A549 (cell line): Measurements from ENCODE around the gene FAM204A. TPM values are rescaled to one million over a fixed set of nuclear protein-coding genes. Genes with fewer than 3 reads are reported as not detected.
A peak's percentile ranks its signal among the peaks of the same experiment; 100 is the strongest.

Experiments
- ATAC-seq, 2 experiments: fragments of 200-7000 bp in 1 of 2; fragments of >200 bp in 1 of 2; cut with Nextera tagmentation in 1 of 2; cut with Tn5 transposase in 1 of 2; 3 replicates each; pipeline versions ENCODE4 v1.8.0 to v1.9.1; 2018 to 2020; ENCODE audit warnings: mild to moderate bottlenecking in 1 of 2, moderate library complexity in 1 of 2
- CTCF ChIA-PET: fragments of 300-600 bp; sonication (Branson Sonifier 250); formaldehyde crosslinking; extraction: SDS; loops from one replicate; lab custom pipeline; 2021; ENCODE audit warnings: antibody characterized with exemption, inconsistent platforms; lab: Yijun Ruan, JAX
- POLR2A ChIA-PET: fragments of 350-600 bp; formaldehyde crosslinking; extraction: SDS; loops from one replicate; lab custom pipeline; 2021; ENCODE audit warnings: antibody characterized with exemption, inconsistent platforms; lab: Yijun Ruan, JAX
- DNase-seq, 2 experiments: peaks; one replicate each; pipeline versions ENCODE4 v3.0.0 to v3.0.0-alpha.2; 2011 to 2016; ENCODE audit warnings: low read depth in 1 of 2, low spot score in 1 of 2
- FAIRE-seq: peaks from 2 replicates; lab custom pipeline; 2011; peaks lifted over from hg19 to GRCh38; lab: Jason Lieb, UNC
- H3K27ac ChIP-seq, 2 experiments: fragments of >200 bp; sonication (Bioruptor Twin); formaldehyde crosslinking; 3 replicates each; pipeline ENCODE4 v1.5.1; 2016 to 2017
- H3K4me1 ChIP-seq: fragments of >200 bp; sonication (Bioruptor Twin); formaldehyde crosslinking; 3 replicates; pipeline ENCODE4 v1.6.1; 2016
- H3K4me2 ChIP-seq: fragments of >200 bp; sonication (Bioruptor Twin); formaldehyde crosslinking; 3 replicates; pipeline ENCODE4 v1.6.1; 2016
- H3K4me3 ChIP-seq: fragments of >200 bp; sonication (Bioruptor Twin); formaldehyde crosslinking; 3 replicates; pipeline ENCODE4 v1.5.1; 2016
- H3K9me3 ChIP-seq: fragments of >200 bp; sonication (Bioruptor Twin); formaldehyde crosslinking; 3 replicates; pipeline ENCODE4 v1.6.1; 2016
- BHLHE40 ChIP-seq: IDR thresholded peaks from 2 replicates; pipeline ENCODE4 v1.6.1; 2012; ENCODE audit warnings: low read depth, low read length, inconsistent platforms
- CBX2 ChIP-seq: fragments of 200-600 bp; sonication (generic); IDR thresholded peaks from 2 replicates; pipeline ENCODE4 v1.6.1; 2016; ENCODE audit warnings: low read depth, mild to moderate bottlenecking, borderline replicate concordance
- CBX8 ChIP-seq: fragments of 200-600 bp; sonication (generic); IDR thresholded peaks from 2 replicates; pipeline ENCODE4 v1.6.1; 2016
- CHD2 ChIP-seq: fragments of 150-350 bp; IDR thresholded peaks from 2 replicates; pipeline ENCODE4 v1.6.1; 2014; ENCODE audit warnings: low read length; ENCODE audit not compliant: partially characterized antibody
- CTCF ChIP-seq: fragments of >200 bp; sonication (Bioruptor Twin); formaldehyde crosslinking; IDR thresholded peaks from 3 replicates; pipeline ENCODE4 v1.5.1; 2016
- EHF ChIP-seq: fragments of 250-450 bp; sonication (Bioruptor Pico); IDR thresholded peaks from 2 replicates; pipeline ENCODE4 v1.5.0; 2020; ENCODE audit warnings: mild to moderate bottlenecking
- ESRRA ChIP-seq: fragments of 150-350 bp; IDR thresholded peaks from 2 replicates; pipeline ENCODE4 v1.6.1; 2014; ENCODE audit warnings: mild to moderate bottlenecking, low read length, borderline replicate concordance
- FOSB ChIP-seq: fragments of 250-450 bp; sonication (Bioruptor Pico); IDR thresholded peaks from 2 replicates; pipeline ENCODE4 v1.5.0; 2020; ENCODE audit warnings: mild to moderate bottlenecking, moderate library complexity
- HDAC2 ChIP-seq: fragments of 200-600 bp; sonication (generic); IDR thresholded peaks from 2 replicates; pipeline ENCODE4 v1.6.1; 2016
- KDM1A ChIP-seq: fragments of 200-600 bp; sonication (generic); IDR thresholded peaks from 2 replicates; pipeline ENCODE4 v1.6.1; 2016; ENCODE audit warnings: low read depth, mild to moderate bottlenecking
- MAFK ChIP-seq: fragments of 450-650 bp; IDR thresholded peaks from 2 replicates; pipeline ENCODE4 v1.6.1; 2014; ENCODE audit not compliant: partially characterized antibody
- MAX ChIP-seq: IDR thresholded peaks from 2 replicates; pipeline ENCODE4 v1.6.1; 2012
- MAZ ChIP-seq: fragments of 150-350 bp; IDR thresholded peaks from 2 replicates; pipeline ENCODE4 v1.6.1; 2014; ENCODE audit warnings: antibody characterized with exemption, low read depth, low read length, borderline replicate concordance
- MYC ChIP-seq: IDR thresholded peaks from 2 replicates; pipeline ENCODE4 v1.6.1; 2012; ENCODE audit warnings: mild to moderate bottlenecking, inconsistent platforms, low read length, improper control_type of control experiment, borderline replicate concordance
- RAD21 ChIP-seq, 2 experiments: fragments of >200 bp in 1 of 2; sonication (Bioruptor Twin) in 1 of 2; formaldehyde crosslinking in 1 of 2; IDR thresholded peaks in 1 of 2; conservative IDR thresholded peaks in 1 of 2; 2 replicates in 1 of 2; 3 replicates in 1 of 2; pipeline ENCODE4 v1.6.1; 2012 to 2018; ENCODE audit warnings: inconsistent platforms in 1 of 2
- SMC3 ChIP-seq: fragments of >200 bp; sonication (Bioruptor Twin); formaldehyde crosslinking; IDR thresholded peaks from 3 replicates; pipeline ENCODE4 v1.6.1; 2018; ENCODE audit warnings: inconsistent platforms
- TFCP2L1 ChIP-seq: fragments of 250-450 bp; sonication (Bioruptor Pico); IDR thresholded peaks from 2 replicates; pipeline ENCODE4 v1.5.0; 2021; ENCODE audit warnings: mild to moderate bottlenecking
- USF2 ChIP-seq: fragments of 450-650 bp; IDR thresholded peaks from 2 replicates; pipeline ENCODE4 v1.6.1; 2014; ENCODE audit warnings: antibody characterized with exemption
- ZC3H11A ChIP-seq: fragments of 450-650 bp; IDR thresholded peaks from 2 replicates; pipeline ENCODE4 v1.6.1; 2014; ENCODE audit warnings: antibody characterized with exemption, mild to moderate bottlenecking
- ZNF302 ChIP-seq: fragments of 250-450 bp; sonication (Bioruptor Pico); IDR thresholded peaks from 2 replicates; pipeline ENCODE4 v1.9.0; 2021; ENCODE audit warnings: inconsistent platforms, mild to moderate bottlenecking, moderate library complexity
- ZSCAN20 ChIP-seq: fragments of 250-450 bp; sonication (Bioruptor Pico); IDR thresholded peaks from 2 replicates; pipeline ENCODE4 v1.8.0; 2022; ENCODE audit warnings: mild to moderate bottlenecking, moderate library complexity
- WGBS: methylation state at CpG from one replicate; pipeline ENCODE4 v1.1.6; 2017; ENCODE audit errors: missing lambda C conversion rate; 5-methylcytosine and 5-hydroxymethylcytosine counted together
- polyA plus RNA-seq, 4 experiments: library from polyadenylated mRNA; depleted of rRNA in 3 of 4; stranded (reverse); fragments of >200 nt; fragmentation: RNase III in 1 of 4; extraction: RNeasy Plus Mini Kit Qiagen cat#74134 plus additional on column Dnase treatment in 1 of 4; gene quantifications; 2 replicates in 3 of 4; 3 replicates in 1 of 4; pipeline ENCODE4 v1.2.3, GENCODE V29; 2011 to 2017

The FAM204A gene
- polyA plus RNA-seq, 2 of the 4 experiments (the other 2 are of a cell fraction) = 39.2 to 62.8 TPM

DNA sequence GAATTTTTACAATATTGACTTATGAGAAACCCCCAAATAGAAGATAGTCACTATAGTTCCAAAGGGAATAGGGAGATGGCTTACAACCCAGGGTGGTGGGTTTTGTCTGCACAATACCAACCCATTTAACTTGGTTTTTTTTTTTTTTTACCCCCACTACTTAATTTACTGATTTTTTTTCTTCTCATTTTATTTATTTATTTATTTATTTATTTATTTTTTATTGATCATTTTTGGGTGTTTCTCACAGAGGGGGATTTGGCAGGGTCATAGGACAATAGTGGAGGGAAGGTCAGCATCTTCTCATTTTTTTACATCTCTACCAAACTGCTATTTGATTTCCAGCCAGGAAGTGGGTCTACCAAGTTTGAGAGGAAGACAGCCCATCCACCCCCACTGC is 77.9 kb downstream of the FAM204A start:
- no peak for DNase-seq
- Histone ChIP-seq H3K27ac (no peak overlapping the region), H3K4me3 (no peak overlapping the region), H3K4me1 (no peaks in the 10 kb centered on the region), H3K9me3 (no peaks in the 10 kb centered on the region), H3K4me2 (no peak overlapping the region)
- CTCF ChIA-PET = interaction anchor here (0.6 to 1.3 kb wide), 3 partner anchors 22 to 768 kb away, joined by 3 to 4 read pairs (median 3); no protein-coding TSS in a partner anchor
- no peak for ATAC-seq
- no peak for FAIRE-seq
- TF ChIP-seq CBX8 (no peak), ZC3H11A (peak; percentile 25; the same call in 1 of the 2 replicates)
- POLR2A ChIA-PET = no interaction called here

DNA sequence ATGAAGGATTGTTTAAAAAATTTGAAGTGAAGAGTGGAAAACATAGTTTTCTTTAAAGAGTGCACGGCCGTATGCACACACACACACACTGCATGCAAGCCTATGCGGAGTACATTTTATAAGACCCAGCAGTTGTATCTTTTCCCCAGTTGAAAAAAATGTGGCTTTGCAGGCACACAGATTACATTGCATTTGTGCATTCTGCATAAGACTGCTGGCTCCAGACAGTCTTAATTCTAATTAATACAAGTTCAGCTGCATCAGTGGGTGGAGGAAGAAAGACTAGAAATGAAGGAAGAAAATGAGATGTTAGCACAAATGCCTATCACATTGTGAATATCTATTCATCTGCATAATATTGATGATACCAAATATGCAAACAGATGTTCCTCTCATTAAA is 79.6 kb downstream of the FAM204A start:
- 50% methylated on average over 3 of the region's 3 CpGs for WGBS
- no peak overlapping the region for H3K27ac ChIP-seq
- TF ChIP-seq CTCF (no peak), USF2 (no peak), MAFK (no peak), CBX2 (no peak), KDM1A (no peak), CHD2 (no peak), TFCP2L1 (CRISPR knock-in tag) (no peak), MAX (no peak), FOSB (no peak), EHF (CRISPR knock-in tag) (no peak), ZNF302 (CRISPR knock-in tag) (no peak), RAD21 (conservative IDR thresholded peaks at IDR 0.05 in 1 of 2, IDR thresholded peaks at IDR 0.05 in 1 of 2) (no peak), ZSCAN20 (CRISPR knock-in tag) (no peak), HDAC2 (no peak), MYC (no peak), ESRRA (no peak)
- CTCF ChIA-PET = no interaction called here
- FAIRE-seq = no peak
- no peak overlapping the region for H3K4me3 ChIP-seq
- no peaks in the 10 kb centered on the region for H3K4me1 ChIP-seq
- DNase-seq = no peak
- H3K9me3 ChIP-seq = no peaks in the 10 kb centered on the region
- POLR2A ChIA-PET = no interaction called here
- no peak for ATAC-seq
- H3K4me2 ChIP-seq = no peak overlapping the region

DNA sequence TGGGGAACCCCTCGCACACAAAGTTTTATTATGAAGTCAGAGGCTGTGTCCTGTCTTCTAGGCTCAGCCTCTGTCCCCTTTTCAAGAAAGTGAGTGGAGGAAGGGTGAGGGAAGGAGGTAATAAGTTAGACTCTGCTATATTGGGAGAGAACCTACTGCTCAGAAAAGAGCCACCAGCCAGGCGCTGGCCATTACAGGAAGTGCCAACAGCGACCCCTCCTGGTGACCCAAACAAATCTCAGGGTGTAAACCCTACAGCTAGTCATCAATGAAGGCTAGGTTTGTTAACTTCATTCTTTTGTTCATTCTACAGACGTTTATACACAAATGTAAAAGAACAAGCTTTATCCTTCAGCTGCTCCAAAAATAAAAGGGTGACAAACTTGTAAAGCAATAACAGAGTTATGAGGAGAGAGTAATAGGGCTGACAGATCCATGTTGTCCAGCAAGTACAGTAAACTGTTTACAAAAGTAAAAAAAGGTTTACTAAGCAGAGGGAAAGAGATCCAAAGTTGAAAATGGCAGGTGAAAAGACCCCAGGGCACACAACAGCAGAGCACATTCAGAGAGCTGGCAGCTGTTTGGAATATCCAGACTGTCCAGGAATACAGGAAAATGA is 82.7 kb downstream of the FAM204A start:
- Histone ChIP-seq H3K4me2 (no peak overlapping the region), H3K4me3 (no peak overlapping the region), H3K27ac (no peak overlapping the region), H3K4me1 (no peaks in the 10 kb centered on the region), H3K9me3 (no peaks in the 10 kb centered on the region)
- FAIRE-seq (no peak), DNase-seq (peak; percentile 27 to 29), ATAC-seq (peak; percentile 58 to 87; a peak in 4 of 6 replicates)
- TF ChIP-seq MAZ (no peak), CTCF (peak; percentile 40), BHLHE40 (no peak), SMC3 (0 out of 3 replicates have a peak, but pooled peaks have one; percentile 11), ESRRA (no peak), RAD21 (conservative IDR thresholded peaks at IDR 0.05 in 1 of 2, IDR thresholded peaks at IDR 0.05 in 1 of 2) (peak; percentile 12 to 27; a peak in 1 of 5 replicates), CHD2 (no peak)
- 15% methylated on average over 4 of the region's 4 CpGs for WGBS
- ChIA-PET CTCF (interaction anchor here (0.9 to 2.6 kb wide), 12 partner anchors 9 to 763 kb away, joined by 3 to 8 read pairs (median 4); no protein-coding TSS in a partner anchor), POLR2A (no interaction called here)
